Dedifferentiated amniotic fluid mesenchymal stem cell (primary cell): ENCODE measurements around the gene CHN1.
A peak's percentile ranks its signal among the peaks of the same experiment; 100 is the strongest.

Experiments
- DNase-seq: peaks from one replicate; pipeline ENCODE4 v3.0.0-alpha.2; 2016; ENCODE audit errors: extremely low spot score

The CHN1 gene

DNA sequence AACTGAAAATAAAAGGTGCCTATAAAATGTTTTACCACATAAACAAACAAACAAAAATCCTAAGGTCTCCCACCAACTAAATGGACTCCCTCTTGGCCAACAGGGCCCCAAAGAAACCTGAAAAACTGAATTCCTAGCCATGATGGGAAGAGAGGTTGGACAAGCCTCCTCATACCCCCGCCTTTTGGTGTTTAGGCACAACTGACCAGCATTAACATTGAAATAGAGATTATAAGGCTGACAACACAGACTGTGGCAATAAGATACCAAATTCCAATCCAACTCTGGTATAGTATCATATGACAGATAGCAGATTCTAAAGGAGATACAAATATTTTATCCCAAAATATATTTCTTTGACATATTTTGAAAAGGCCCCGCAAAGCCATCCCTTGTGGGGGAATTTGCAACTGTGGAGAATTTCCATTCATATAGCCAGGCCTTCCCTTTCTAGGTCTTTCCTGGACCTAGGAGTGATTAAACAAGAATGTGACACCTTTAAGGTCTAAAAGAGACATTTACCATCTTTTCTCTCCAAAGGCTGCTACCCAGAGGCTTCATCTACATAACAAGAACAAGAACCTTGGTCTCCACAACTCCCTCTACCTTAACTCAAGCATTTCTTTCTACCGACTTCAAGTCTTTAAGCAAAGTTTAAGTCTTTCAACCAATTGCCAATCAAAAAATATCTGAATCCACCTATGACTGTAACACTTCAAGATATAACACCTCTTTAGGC lies 80.0 kb downstream of the CHN1 start:
- no peak for DNase-seq

- no peak for DNase-seq
These were observed 81.0 kb downstream of the CHN1 start for GRCh38 chr2:174924061-174924693.

GRCh38 chr2:174919947-174920595 lies 85.1 kb downstream of the CHN1 start:
- DNase-seq: no peak

GRCh38 chr2:174918886-174919526 lies 86.2 kb downstream of the CHN1 start:
- DNase-seq: no peak

- DNase-seq: no peak
These were observed 88.8 kb downstream of the CHN1 start for GRCh38 chr2:174916270-174916930.

DNA sequence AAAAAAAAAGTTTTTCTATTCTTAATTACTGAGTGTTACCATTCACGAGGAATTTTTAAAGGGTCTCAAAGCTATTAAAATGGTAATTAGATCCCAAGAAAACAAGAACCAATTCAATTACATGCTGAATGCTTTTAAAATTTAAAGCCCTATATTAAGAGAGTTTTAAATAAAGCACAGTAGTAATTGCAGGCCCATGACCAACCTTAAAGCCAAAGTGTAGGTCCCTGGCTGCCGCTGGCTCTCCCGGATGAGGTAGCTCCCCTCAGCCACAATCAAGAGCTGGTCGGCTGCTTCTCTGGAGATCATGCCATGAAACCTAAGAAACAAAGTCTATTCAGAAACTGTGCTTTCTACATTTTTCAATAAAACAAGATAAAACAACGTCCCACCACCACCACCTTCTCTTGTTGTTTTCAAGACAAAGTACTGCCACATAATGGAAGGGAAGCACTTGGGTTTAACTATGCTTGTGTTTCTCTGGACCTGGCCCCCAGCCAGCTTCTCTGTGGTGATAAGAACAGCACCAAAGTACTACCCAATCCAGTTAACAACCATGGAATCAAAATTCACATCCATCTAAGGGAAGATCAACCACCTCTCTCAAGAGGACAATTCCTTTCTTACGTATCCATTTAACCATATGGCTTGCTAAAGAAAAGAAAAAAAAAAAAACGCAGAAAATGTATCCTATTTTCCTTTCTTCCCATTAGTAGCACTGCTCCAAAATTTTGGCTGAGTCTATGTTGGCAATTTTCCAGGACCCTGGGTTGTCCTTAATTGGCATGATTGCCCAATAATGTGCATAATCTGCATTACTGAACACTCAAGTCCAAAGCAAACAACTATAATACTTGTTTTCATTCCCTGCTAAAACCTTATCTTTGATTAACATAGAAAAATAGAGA lies 90.1 kb downstream of the CHN1 start:
- DNase-seq: no peak

DNA sequence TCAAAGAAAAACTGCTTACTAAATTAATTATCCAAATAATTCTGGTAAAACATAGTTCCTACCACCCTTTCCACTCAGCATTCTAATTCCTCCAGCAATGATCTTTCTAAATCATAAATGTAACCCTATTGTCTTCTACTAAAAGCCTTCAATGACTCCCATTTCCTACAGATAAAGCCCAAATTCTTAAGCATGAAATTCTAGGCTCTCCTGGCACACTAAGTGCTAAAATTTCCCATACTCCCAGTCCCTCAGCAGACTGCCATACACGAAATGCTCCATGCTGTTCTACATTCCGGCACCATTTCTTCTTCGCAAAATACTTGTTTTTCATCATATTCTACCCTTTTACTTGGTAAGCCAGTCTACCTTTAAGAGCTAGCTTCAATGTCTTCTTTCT lies 96.9 kb downstream of the CHN1 start:
- no peak for DNase-seq

DNA sequence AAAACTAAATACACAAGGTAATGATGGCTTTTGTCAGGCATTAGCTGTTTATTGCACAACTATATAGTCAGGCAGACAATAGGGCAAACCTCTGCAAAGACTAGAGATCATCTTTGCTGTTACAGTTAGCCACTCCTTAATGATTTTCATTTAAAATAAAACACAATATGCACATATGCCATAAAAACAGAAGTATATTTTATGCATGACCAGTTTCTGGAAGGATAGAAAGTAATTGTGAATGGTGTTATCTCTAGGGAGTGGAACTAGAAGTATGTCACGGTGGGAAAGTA lies 102.0 kb downstream of the CHN1 start:
- DNase-seq: no peak

- no peak for DNase-seq
These were observed 102.5 kb downstream of the CHN1 start for GRCh38 chr2:174902506-174903263.

GRCh38 chr2:174901075-174901474 lies 104.1 kb downstream of the CHN1 start:
- no peak for DNase-seq

- DNase-seq: no peak
These were observed 107.9 kb downstream of the CHN1 start for GRCh38 chr2:174897286-174897685.

DNA sequence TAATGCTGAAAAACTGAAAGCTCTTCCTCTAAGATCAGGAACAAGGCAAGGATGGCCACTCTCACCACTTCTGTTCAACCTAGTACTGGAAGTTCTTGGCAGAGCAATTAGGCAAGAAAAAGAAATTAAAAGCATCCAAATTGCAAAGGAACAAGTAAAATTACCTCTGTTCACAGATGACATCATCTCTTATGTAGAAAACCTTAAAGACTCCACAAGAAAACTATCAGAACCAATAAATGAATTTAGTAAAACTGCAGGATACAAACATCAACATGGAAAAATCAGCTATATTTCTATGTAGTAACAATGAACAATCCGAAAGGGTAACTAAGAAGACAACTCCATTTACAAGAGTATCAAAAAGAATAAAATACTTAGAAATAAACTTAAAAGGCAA lies 112.2 kb downstream of the CHN1 start:
- no peak for DNase-seq

DNA sequence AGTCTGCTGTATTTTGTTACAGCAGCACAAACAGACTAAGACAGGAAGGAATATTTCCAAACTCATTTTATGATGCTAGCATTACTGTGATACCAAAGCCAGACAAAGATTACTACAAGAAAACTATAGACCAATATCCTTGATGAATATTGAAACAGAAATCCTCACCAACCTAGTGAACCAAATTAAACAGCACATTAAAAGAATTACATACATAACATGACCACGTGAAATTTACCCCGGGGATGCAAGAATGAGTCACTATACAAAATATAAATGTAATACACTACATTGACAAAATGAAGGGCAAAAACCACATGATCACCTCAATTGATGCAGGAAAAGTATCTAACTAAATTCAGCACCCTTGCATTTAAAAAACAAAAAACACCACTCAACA lies 112.6 kb downstream of the CHN1 start:
- no peak for DNase-seq

DNA sequence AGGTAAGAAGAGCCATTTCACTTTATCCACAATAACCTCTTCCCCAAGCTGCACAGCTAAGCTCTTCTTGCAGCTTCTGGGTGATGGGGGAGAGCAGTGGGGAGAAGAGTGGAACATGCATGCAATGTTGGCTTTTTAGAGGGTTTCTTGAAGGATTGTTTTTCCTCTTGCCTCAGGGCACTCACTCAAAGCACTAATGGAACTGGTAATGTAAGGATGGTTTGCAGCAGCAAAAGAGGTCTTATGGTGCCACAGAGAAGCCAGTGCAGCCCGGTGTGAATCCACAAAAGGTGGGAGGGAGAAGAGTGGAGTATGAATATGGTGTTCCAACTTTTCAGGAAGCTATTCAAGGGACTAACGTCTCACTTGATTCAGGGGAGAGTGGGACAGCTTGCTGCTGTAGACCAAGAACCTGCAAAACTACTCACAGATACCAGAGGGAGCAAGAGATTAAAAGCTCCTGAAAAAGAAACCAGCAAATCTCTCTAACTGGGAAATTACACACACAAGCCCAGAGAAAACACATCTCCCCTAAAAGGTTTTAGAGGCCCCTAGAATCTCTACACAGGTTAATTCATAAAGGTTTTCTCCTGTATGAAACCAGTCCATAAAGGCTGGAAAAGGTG lies 116.4 kb downstream of the CHN1 start:
- no peak for DNase-seq

DNA sequence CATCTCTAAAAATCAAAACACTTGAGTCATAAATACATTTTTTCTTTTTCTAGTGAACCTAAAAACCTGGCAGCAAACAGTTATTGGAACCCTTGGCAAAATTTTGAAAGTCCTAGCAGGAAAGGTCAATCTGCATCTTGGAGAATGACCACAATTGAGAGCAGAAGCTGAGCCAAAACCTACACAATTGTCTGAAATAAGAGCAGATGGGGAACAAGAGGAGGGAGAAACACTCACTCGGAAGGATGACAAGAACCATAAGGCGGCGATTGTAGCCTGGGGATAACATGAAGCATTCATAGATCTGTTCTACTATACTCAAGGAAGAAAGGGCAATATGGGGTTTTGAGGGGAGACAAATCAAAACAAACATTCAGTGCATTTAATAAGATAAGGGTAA lies 117.0 kb downstream of the CHN1 start:
- DNase-seq: no peak

DNA sequence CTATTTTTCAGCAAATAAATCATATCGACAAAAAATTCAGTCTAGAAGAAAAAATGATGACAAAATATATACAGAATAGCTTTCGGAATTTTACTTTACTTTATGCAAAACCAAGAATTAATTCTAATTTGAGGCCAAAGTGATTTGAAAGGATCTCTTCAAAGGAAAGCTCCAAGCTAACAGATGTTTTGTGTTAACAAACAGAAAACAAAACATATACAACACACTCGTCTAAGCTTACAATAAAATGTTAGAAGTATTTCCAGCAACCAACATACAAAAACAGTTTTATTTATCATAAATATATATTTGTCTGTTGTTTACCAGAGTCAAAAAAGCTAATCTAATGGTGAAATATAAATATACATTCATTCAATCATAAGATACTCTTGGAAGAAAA lies 122.8 kb downstream of the CHN1 start:
- no peak for DNase-seq

DNA sequence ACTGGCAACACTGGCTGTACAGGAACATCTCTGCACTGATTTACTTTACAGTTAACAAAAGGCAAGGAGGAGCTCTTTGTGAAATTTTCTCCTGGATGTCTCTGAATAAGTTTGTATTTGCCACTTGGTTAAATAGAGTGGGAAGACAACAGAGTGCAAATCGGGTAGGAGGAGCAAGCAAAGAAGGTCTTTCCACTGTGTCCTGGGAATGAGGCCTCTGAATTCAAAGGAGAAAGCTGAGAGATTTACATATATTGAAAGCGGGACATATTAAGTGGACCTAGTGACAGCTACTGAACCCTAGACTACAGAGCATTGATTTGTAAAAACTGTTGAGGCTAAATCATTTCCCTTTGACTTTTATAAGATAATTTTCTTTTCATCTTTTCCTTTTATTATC lies 123.5 kb downstream of the CHN1 start:
- DNase-seq: no peak

DNA sequence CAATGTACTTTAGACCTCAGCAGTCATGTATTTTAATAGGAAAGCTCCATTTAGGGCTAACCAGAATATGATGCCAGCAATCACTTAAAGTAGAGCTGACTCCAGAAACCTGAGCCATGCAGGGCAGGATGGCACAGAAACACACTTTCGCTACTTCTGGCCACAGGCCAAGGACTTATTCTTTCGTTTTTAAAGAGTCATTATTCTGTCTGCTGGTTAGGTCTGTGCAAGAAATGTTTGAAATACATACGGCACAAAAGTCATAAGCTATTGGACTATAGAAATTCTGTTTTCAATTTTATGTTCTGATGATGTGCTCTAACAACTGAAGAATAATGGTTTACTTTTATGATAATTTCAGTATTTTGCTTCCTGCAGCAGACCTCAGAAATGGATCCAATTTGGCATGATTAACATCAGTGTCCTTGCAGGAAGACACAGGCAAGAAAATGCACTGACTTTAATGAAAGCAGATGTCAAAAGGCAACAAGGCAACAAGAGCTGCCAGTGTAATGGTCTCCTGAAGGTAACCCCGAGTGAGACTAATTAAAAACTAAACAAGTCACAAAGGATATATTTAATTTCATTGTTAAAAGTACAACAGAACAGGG lies 126.5 kb downstream of the CHN1 start:
- DNase-seq: peak; percentile 41

DNA sequence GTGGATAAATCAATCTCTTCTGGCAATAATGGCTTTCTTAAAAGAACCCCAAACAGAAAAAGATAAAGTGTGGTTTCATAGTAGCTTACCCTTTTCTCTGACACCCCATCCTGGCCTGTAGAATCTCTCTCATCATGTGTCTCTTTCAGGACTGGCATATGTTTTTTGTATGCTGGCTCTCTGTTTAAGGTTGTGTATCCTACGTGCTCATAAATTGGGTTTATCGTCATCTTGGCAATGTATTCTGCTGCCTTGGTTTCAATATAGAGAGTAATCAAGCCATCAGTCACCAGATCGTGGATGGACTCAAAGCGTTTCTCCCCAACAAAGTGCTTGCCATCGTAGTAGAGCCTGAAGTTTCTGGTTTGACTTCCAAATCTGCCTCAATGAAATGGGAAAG lies 127.4 kb downstream of the CHN1 start:
- no peak for DNase-seq

GRCh38 chr2:174877301-174877700 lies 127.9 kb downstream of the CHN1 start:
- DNase-seq: no peak
